GM12872 (cell line): ENCODE measurements around the gene CBLB.

ENCODE experiments used
- CTCF ChIP-seq: IDR thresholded peaks from 3 replicates; pipeline ENCODE4 v1.5.1; 2011; ENCODE audit warnings: low read depth, mild to moderate bottlenecking, low read length, moderate library complexity; ENCODE audit not compliant: insufficient read depth

CBLB gene

GRCh38 chr3:105745046-105745445 lies 123.8 kb downstream of the CBLB start:
- TF ChIP-seq CTCF = no peak

GRCh38 chr3:105744202-105744601 lies 124.6 kb downstream of the CBLB start:
- TF ChIP-seq CTCF = no peak

GRCh38 chr3:105733356-105733755 lies 135.5 kb downstream of the CBLB start:
- TF ChIP-seq CTCF = no peak

- TF ChIP-seq CTCF = no peak
These were observed 137.1 kb downstream of the CBLB start for GRCh38 chr3:105731686-105732085.

GRCh38 chr3:105730801-105731354 lies 137.9 kb downstream of the CBLB start:
- TF ChIP-seq CTCF = no peak

GRCh38 chr3:105729667-105730066 lies 139.1 kb downstream of the CBLB start:
- no peak for TF ChIP-seq CTCF

GRCh38 chr3:105728771-105729312 lies 140.0 kb downstream of the CBLB start:
- no peak for TF ChIP-seq CTCF
